ENCODE data around the gene DENND1A.

DENND1A gene

DNA sequence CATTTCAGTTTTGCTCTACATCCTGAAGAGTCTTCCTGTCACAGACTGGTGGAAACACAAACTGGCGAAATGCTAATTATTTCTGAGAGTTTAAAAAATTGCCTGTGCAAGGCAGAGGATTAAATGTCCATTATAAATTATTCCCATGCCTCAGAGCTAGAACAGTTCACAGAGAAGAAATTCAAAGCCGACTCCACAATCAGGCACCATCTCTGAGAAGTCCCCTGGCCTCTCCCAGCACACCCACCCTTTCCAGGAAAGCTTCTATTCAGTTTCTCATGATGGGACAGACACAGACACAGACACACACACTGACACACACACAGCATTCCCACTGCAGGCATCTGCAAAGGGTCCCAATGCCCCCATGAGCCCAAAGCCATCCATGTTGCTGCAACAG, 253.1 kb downstream of the DENND1A start:
- no peak for TF ChIP-seq CTCF (IDR thresholded peaks at IDR 0.05; ENCODE audit: borderline replicate concordance, control extremely low read depth, extremely low read depth, insufficient read depth, missing control alignments)
- in situ Hi-C loops (cut with MboI; ENCODE audit: low sequenced_read_pairs, unreplicated experiment) = no loop called here
- no peak for DNase-seq (ENCODE audit: low spot score)

DNA sequence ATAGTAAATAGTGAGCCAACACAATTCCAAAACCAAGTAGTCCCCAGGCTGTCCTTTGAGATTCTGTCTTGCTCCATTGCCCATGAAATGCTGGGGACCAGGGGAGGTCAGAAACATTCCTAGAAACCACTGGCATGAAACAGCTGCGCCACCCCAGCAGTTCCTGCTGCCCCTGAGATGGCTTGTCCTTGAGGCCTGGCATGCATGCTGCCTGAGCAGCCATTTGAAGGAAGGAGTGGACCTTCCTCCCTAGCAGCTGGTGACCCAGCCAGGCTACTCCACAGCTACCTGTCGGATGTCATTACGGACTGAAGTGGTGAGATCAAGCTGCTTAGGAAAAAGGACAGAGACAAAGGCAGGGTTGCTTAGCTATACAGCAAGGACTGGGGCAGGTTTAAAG, 260.6 kb downstream of the DENND1A start:
- TF ChIP-seq CTCF (IDR thresholded peaks at IDR 0.05; ENCODE audit: borderline replicate concordance, control extremely low read depth, extremely low read depth, insufficient read depth, missing control alignments) = no peak
- in situ Hi-C loops (cut with MboI; ENCODE audit: low sequenced_read_pairs, unreplicated experiment) = no loop called here
- no peak for DNase-seq (ENCODE audit: low spot score)

- DNase-seq (ENCODE audit: low spot score) = no peak
- no peak for TF ChIP-seq CTCF (IDR thresholded peaks at IDR 0.05; ENCODE audit: borderline replicate concordance, control extremely low read depth, extremely low read depth, insufficient read depth, missing control alignments)
- in situ Hi-C loops (cut with MboI; ENCODE audit: low sequenced_read_pairs, unreplicated experiment) = no loop called here
These were observed 266.4 kb downstream of the DENND1A start for GRCh38 chr9:123663529-123663928.

DNA sequence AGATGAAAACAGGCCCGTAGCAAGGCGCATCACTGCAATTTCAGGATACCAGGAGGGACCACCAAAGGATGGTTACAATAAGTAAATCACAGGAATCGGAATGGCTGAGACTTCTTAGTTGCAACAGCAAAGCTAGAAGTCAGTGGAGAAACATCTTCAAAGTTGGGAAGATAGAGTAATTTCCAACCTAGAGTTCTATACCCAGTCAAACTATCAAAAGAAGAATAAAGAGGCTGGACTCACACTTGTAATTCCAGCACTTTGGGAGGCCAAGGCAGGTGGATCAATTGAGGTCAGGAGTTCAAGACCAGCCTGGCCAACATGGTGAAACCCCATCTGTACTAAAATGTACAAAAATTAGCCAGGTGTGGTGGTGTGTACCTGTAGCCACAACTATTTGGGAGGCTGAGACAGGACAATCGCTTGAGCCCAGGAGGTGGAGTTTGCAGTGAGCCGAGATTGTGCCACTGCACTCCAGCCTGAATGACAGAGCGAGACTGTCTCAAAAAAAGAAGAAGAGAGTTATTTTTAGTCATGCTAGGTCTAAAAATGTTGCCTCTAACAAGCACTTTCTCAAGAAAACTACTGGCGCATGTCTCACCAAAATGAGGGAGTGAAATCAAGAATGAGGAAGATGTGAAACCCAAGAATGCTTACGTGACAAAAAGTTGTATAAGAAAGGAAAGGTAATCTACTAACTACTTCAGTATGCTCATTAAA, 267.7 kb downstream of the DENND1A start:
- peak; percentile 33 for DNase-seq (ENCODE audit: low spot score)
- in situ Hi-C loops (cut with MboI; ENCODE audit: low sequenced_read_pairs, unreplicated experiment) = no loop called here

DNA sequence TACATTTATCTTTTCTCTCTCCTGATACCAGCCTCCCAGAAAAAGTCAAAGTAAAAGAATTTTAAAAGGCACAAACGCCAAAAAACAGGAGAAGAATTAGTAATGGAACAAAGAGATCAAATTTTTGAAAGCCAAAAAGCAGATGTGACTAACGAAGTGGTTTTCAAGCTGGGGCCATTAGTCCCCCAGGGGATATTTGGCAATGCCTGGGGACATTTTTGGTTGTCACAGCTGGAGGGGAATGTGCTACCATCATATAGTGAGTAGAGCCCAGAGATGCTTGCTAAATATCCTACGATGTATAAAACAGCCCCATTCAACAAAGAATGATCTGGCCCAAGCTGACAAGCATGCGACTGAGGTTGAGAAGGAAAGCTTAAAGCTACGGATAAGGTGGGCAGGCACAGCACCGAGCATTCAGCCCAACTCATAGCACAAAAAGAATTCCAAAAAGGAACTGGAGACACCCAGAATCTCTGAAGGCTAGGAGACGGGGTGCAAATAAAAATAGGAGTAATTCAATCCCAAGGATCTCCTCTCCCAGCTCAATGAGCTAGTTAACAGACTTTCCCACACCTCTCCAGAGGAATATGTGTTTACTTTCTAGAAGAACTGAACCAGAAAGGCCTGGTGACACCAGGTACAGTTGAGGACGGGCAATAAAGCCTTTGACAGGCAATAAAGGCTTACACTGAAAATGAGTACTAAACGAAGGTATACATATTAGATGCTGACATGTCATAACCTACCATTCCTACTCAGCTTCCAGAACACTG, 269.0 kb downstream of the DENND1A start:
- in situ Hi-C loops (cut with MboI; ENCODE audit: low sequenced_read_pairs, unreplicated experiment) = no loop called here
- TF ChIP-seq CTCF (IDR thresholded peaks at IDR 0.05; ENCODE audit: borderline replicate concordance, control extremely low read depth, extremely low read depth, insufficient read depth, missing control alignments) = no peak
- no peak for DNase-seq (ENCODE audit: low spot score)

More for the DNA sequence above, 267.7 kb downstream of the DENND1A start:
- no peak for TF ChIP-seq CTCF (IDR thresholded peaks at IDR 0.05; ENCODE audit: borderline replicate concordance, control extremely low read depth, extremely low read depth, insufficient read depth, missing control alignments)

GRCh38 chr9:123659358-123659757, 270.6 kb downstream of the DENND1A start:
- in situ Hi-C loops (cut with MboI; ENCODE audit: low sequenced_read_pairs, unreplicated experiment) = no loop called here
- DNase-seq (ENCODE audit: low spot score) = no peak
- no peak for TF ChIP-seq CTCF (IDR thresholded peaks at IDR 0.05; ENCODE audit: borderline replicate concordance, control extremely low read depth, extremely low read depth, insufficient read depth, missing control alignments)
